Measurements from ENCODE around the gene CDC42BPA.
"Not testable (repeated sequence)": the region's sequence is repeated elsewhere in the genome, so short reads cannot be mapped to it uniquely, and the experiment has no call there.

Gene CDC42BPA

GRCh38 chr1:227037121-227037520, 281.2 kb downstream of the CDC42BPA start:
- no peaks in the 10 kb centered on the region; the same call in none of the 2 replicates for H3K36me3 ChIP-seq (replicated peaks)
- DNase-seq (ENCODE audit: low spot score in 2 of 2) = no peak
- H3K9me3 ChIP-seq = no peaks in the 10 kb centered on the region
- no peaks in the 10 kb centered on the region for H3K27me3 ChIP-seq (ENCODE audit: low read depth)
- no peak overlapping the region for H3K4me3 ChIP-seq
- H3K4me1 ChIP-seq = no peaks in the 10 kb centered on the region
- in situ Hi-C loops (cut with MboI; ENCODE audit: low sequenced_read_pairs) = no loop called here

- in situ Hi-C loops (cut with MboI; ENCODE audit: low sequenced_read_pairs) = no loop called here
- no peak overlapping the region for H3K4me3 ChIP-seq
- no peak for DNase-seq (ENCODE audit: low spot score in 2 of 2)
- H3K27me3 ChIP-seq (ENCODE audit: low read depth) = no peaks in the 10 kb centered on the region
- H3K9me3 ChIP-seq = no peaks in the 10 kb centered on the region
- H3K36me3 ChIP-seq (replicated peaks) = no peaks in the 10 kb centered on the region; the same call in none of the 2 replicates
- no peaks in the 10 kb centered on the region for H3K4me1 ChIP-seq
Observed at GRCh38 chr1:227035316-227035715, 283.0 kb downstream of the CDC42BPA start.

- Histone ChIP-seq H3K27me3 (ENCODE audit: low read depth) (no peaks in the 10 kb centered on the region), H3K4me3 (no peak overlapping the region), H3K4me1 (no peaks in the 10 kb centered on the region), H3K36me3 (replicated peaks) (peaks cover 4% of the 10 kb centered on the region), H3K9me3 (no peaks in the 10 kb centered on the region)
- DNase-seq (ENCODE audit: low spot score in 2 of 2) = no peak
- in situ Hi-C loops (cut with MboI; ENCODE audit: low sequenced_read_pairs) = no loop called here
Observed at GRCh38 chr1:227033880-227034279, 284.4 kb downstream of the CDC42BPA start.

- no peaks in the 10 kb centered on the region for H3K27me3 ChIP-seq (ENCODE audit: low read depth)
- H3K4me1 ChIP-seq = no peaks in the 10 kb centered on the region
- H3K9me3 ChIP-seq = no peaks in the 10 kb centered on the region
- H3K4me3 ChIP-seq = no peak overlapping the region
- in situ Hi-C loops (cut with MboI; ENCODE audit: low sequenced_read_pairs) = no loop called here
- peaks cover 13% of the 10 kb centered on the region for H3K36me3 ChIP-seq (replicated peaks)
- no peak for DNase-seq (ENCODE audit: low spot score in 2 of 2)
Observed at GRCh38 chr1:227032396-227032795, 285.9 kb downstream of the CDC42BPA start.

- no peak for DNase-seq (ENCODE audit: low spot score in 2 of 2)
- H3K9me3 ChIP-seq = no peaks in the 10 kb centered on the region
- no peaks in the 10 kb centered on the region for H3K4me1 ChIP-seq
- in situ Hi-C loops (cut with MboI; ENCODE audit: low sequenced_read_pairs) = no loop called here
- H3K36me3 ChIP-seq (replicated peaks) = peaks cover 9% of the 10 kb centered on the region
- H3K27me3 ChIP-seq (ENCODE audit: low read depth) = no peaks in the 10 kb centered on the region
- no peak overlapping the region for H3K4me3 ChIP-seq
Observed at GRCh38 chr1:227016990-227017389, 301.3 kb downstream of the CDC42BPA start.

- Histone ChIP-seq H3K4me1 (no peaks in the 10 kb centered on the region), H3K27me3 (ENCODE audit: low read depth) (no peaks in the 10 kb centered on the region), H3K36me3 (replicated peaks) (peaks cover 1% of the 10 kb centered on the region), H3K4me3 (no peak overlapping the region), H3K9me3 (no peaks in the 10 kb centered on the region)
- in situ Hi-C loops (cut with MboI; ENCODE audit: low sequenced_read_pairs) = no loop called here
- DNase-seq (ENCODE audit: low spot score in 2 of 2) = no peak
Observed at GRCh38 chr1:227010645-227011044, 307.6 kb downstream of the CDC42BPA start.

- Histone ChIP-seq H3K4me3 (no peak overlapping the region), H3K9me3 (no peaks in the 10 kb centered on the region), H3K4me1 (no peaks in the 10 kb centered on the region), H3K27me3 (ENCODE audit: low read depth) (no peaks in the 10 kb centered on the region), H3K36me3 (replicated peaks) (no peaks in the 10 kb centered on the region)
- DNase-seq (ENCODE audit: low spot score in 2 of 2) = no peak
- in situ Hi-C loops (cut with MboI; ENCODE audit: low sequenced_read_pairs) = no loop called here
Observed at GRCh38 chr1:227009937-227010336, 308.4 kb downstream of the CDC42BPA start.

- Histone ChIP-seq H3K4me1 (no peaks in the 10 kb centered on the region), H3K27me3 (ENCODE audit: low read depth) (no peaks in the 10 kb centered on the region), H3K36me3 (replicated peaks) (peaks cover 4% of the 10 kb centered on the region), H3K4me3 (no peak overlapping the region), H3K9me3 (no peaks in the 10 kb centered on the region)
- in situ Hi-C loops (cut with MboI; ENCODE audit: low sequenced_read_pairs) = no loop called here
- no peak for DNase-seq (ENCODE audit: low spot score in 2 of 2)
Observed at GRCh38 chr1:227006226-227006796, 312.0 kb downstream of the CDC42BPA start.

GRCh38 chr1:227004796-227005195, 313.5 kb downstream of the CDC42BPA start:
- Histone ChIP-seq H3K9me3 (no peaks in the 10 kb centered on the region), H3K27me3 (ENCODE audit: low read depth) (no peaks in the 10 kb centered on the region)
- in situ Hi-C loops (cut with MboI; ENCODE audit: low sequenced_read_pairs) = no loop called here

GRCh38 chr1:227003165-227003564, 315.1 kb downstream of the CDC42BPA start:
- DNase-seq (ENCODE audit: low spot score in 2 of 2) = no peak
- H3K27me3 ChIP-seq (ENCODE audit: low read depth) = no peaks in the 10 kb centered on the region
- in situ Hi-C loops (cut with MboI; ENCODE audit: low sequenced_read_pairs) = no loop called here
- no peak overlapping the region for H3K4me3 ChIP-seq
- no peaks in the 10 kb centered on the region for H3K4me1 ChIP-seq
- H3K9me3 ChIP-seq = no peaks in the 10 kb centered on the region
- peaks cover 4% of the 10 kb centered on the region for H3K36me3 ChIP-seq (replicated peaks)

More at GRCh38 chr1:227004796-227005195, 313.5 kb downstream of the CDC42BPA start:
- no peak overlapping the region for H3K4me3 ChIP-seq
- DNase-seq (ENCODE audit: low spot score in 2 of 2) = no peak
- peaks cover 4% of the 10 kb centered on the region for H3K36me3 ChIP-seq (replicated peaks)
- H3K4me1 ChIP-seq = no peaks in the 10 kb centered on the region

GRCh38 chr1:227002531-227003049, 315.7 kb downstream of the CDC42BPA start:
- DNase-seq (ENCODE audit: low spot score in 2 of 2) = no peak
- H3K4me1 ChIP-seq = no peaks in the 10 kb centered on the region
- no peaks in the 10 kb centered on the region for H3K9me3 ChIP-seq
- H3K4me3 ChIP-seq = no peak overlapping the region
- peaks cover 4% of the 10 kb centered on the region for H3K36me3 ChIP-seq (replicated peaks)
- H3K27me3 ChIP-seq (ENCODE audit: low read depth) = no peaks in the 10 kb centered on the region
- in situ Hi-C loops (cut with MboI; ENCODE audit: low sequenced_read_pairs) = no loop called here

- H3K4me1 ChIP-seq; H3K36me3 ChIP-seq (replicated peaks); H3K27me3 ChIP-seq (ENCODE audit: low read depth); DNase-seq (ENCODE audit: low spot score in 2 of 2); H3K9me3 ChIP-seq; in situ Hi-C loops (cut with MboI; ENCODE audit: low sequenced_read_pairs); H3K4me3 ChIP-seq: not testable (repeated sequence)
Observed at GRCh38 chr1:226999579-226999978, 318.7 kb downstream of the CDC42BPA start.

GRCh38 chr1:226995365-226996332, 322.6 kb downstream of the CDC42BPA start:
- 0 out of 2 replicates have a peak, but pooled peaks cover 4% of the 10 kb centered on the region for H3K36me3 ChIP-seq (replicated peaks)
- no peak overlapping the region for H3K4me3 ChIP-seq
- H3K27me3 ChIP-seq (ENCODE audit: low read depth) = no peaks in the 10 kb centered on the region
- H3K9me3 ChIP-seq = no peaks in the 10 kb centered on the region
- in situ Hi-C loops (cut with MboI; ENCODE audit: low sequenced_read_pairs) = no loop called here
- no peaks in the 10 kb centered on the region; the same call in 1 of the 2 replicates for H3K4me1 ChIP-seq
- DNase-seq (ENCODE audit: low spot score in 2 of 2) = no peak

Measured in HAP-1 (cell line).